WTC11 (cell line): Measurements from ENCODE around the gene MRPL52.

Source experiments
- CTCF ChIP-seq: fragments of 200-600 bp; IDR thresholded peaks from 2 replicates; pipeline ENCODE4 v1.8.0; 2022; ENCODE audit warnings: antibody characterized with exemption
- ZNF396 ChIP-seq: fragments of 250-450 bp; sonication (Bioruptor Pico); IDR thresholded peaks from 2 replicates; pipeline ENCODE4 v1.8.0; 2021; ENCODE audit warnings: mild to moderate bottlenecking, moderate library complexity, borderline replicate concordance

- TF ChIP-seq CTCF (no peak), ZNF396 (CRISPR knock-in tag) (no peak)
These were observed 26.1 kb upstream of the MRPL52 start for GRCh38 chr14:22803687-22803974.
